BE2C (cell line): Measurements from ENCODE around the gene HSPA1A.
A peak's percentile ranks its signal among the peaks of the same experiment; 100 is the strongest.
"Not testable (repeated sequence)": the region's sequence is repeated elsewhere in the genome, so short reads cannot be mapped to it uniquely, and the experiment has no call there.

Experiments
- DNase-seq: peaks from one replicate; pipeline ENCODE4 v3.0.0-alpha.2; 2020
- H3K27me3 ChIP-seq: fragments of 250-450 bp; sonication (Bioruptor Pico); 2 replicates; pipeline ENCODE4 v1.5.1; 2020; ENCODE audit warnings: mild to moderate bottlenecking
- H3K36me3 ChIP-seq: fragments of 250-450 bp; sonication (Bioruptor Pico); 2 replicates; pipeline ENCODE4 v1.5.1; 2020; ENCODE audit warnings: mild to moderate bottlenecking
- H3K4me1 ChIP-seq: fragments of 250-450 bp; sonication (Bioruptor Pico); 2 replicates; pipeline ENCODE4 v1.5.1; 2020
- H3K4me3 ChIP-seq: 2 replicates; pipeline ENCODE4 v1.5.1; 2011; ENCODE audit warnings: low read depth, low read length
- H3K9me3 ChIP-seq: fragments of 250-450 bp; sonication (Bioruptor Pico); 2 replicates; pipeline ENCODE4 v1.5.1; 2020
- CTCF ChIP-seq: IDR thresholded peaks from 2 replicates; pipeline ENCODE4 v1.5.1; 2012; ENCODE audit warnings: mild to moderate bottlenecking, low read depth, low read length

Gene HSPA1A

GRCh38 chr6:31834367-31835250, 19.3 kb downstream of the HSPA1A start:
- no peaks in the 10 kb centered on the region for H3K27me3 ChIP-seq
- no peaks in the 10 kb centered on the region for H3K9me3 ChIP-seq
- TF ChIP-seq CTCF, result no peak
- peak overlapping the region; percentile 100 for H3K4me3 ChIP-seq
- peaks cover 41% of the 10 kb centered on the region for H3K36me3 ChIP-seq
- DNase-seq, result peak; percentile 92
- no peaks in the 10 kb centered on the region for H3K4me1 ChIP-seq

- Histone ChIP-seq H3K4me1 (no peaks in the 10 kb centered on the region), H3K4me3 (peak overlapping the region; percentile 100), H3K27me3 (no peaks in the 10 kb centered on the region), H3K36me3 (peaks cover 48% of the 10 kb centered on the region), H3K9me3 (no peaks in the 10 kb centered on the region)
- no peak for DNase-seq
- TF ChIP-seq CTCF, result no peak
Observed at GRCh38 chr6:31836047-31836473, 20.7 kb downstream of the HSPA1A start.

- peaks cover 48% of the 10 kb centered on the region for H3K36me3 ChIP-seq
Observed at GRCh38 chr6:31836474-31837368, 21.4 kb downstream of the HSPA1A start.

GRCh38 chr6:31837369-31838113, 22.2 kb downstream of the HSPA1A start:
- Histone ChIP-seq H3K36me3 (peaks cover 48% of the 10 kb centered on the region), H3K4me3 (peak overlapping the region; percentile 100), H3K9me3 (no peaks in the 10 kb centered on the region), H3K27me3 (no peaks in the 10 kb centered on the region), H3K4me1 (no peaks in the 10 kb centered on the region)
- DNase-seq, result no peak
- TF ChIP-seq CTCF, result no peak

More at GRCh38 chr6:31836474-31837368, 21.4 kb downstream of the HSPA1A start:
- no peak for DNase-seq
- no peaks in the 10 kb centered on the region for H3K9me3 ChIP-seq
- no peaks in the 10 kb centered on the region for H3K4me1 ChIP-seq
- peak overlapping the region; percentile 100 for H3K4me3 ChIP-seq
- TF ChIP-seq CTCF, result no peak
- no peaks in the 10 kb centered on the region for H3K27me3 ChIP-seq

- not testable (repeated sequence) for H3K9me3 ChIP-seq, H3K27me3 ChIP-seq, H3K4me1 ChIP-seq, DNase-seq
- H3K36me3 ChIP-seq, result peaks cover 48% of the 10 kb centered on the region
- H3K4me3 ChIP-seq, result peak overlapping the region; percentile 100
Observed at GRCh38 chr6:31838114-31838553, 22.8 kb downstream of the HSPA1A start.

GRCh38 chr6:31838968-31839367, 23.6 kb downstream of the HSPA1A start:
- Histone ChIP-seq H3K4me1 (no peaks in the 10 kb centered on the region), H3K9me3 (no peaks in the 10 kb centered on the region), H3K27me3 (no peaks in the 10 kb centered on the region), H3K4me3 (no peak overlapping the region), H3K36me3 (peaks cover 48% of the 10 kb centered on the region)
- TF ChIP-seq CTCF, result no peak
- DNase-seq, result no peak

- H3K4me3 ChIP-seq, H3K4me1 ChIP-seq, DNase-seq, H3K27me3 ChIP-seq, H3K9me3 ChIP-seq: not testable (repeated sequence)
- peaks cover 48% of the 10 kb centered on the region for H3K36me3 ChIP-seq
Observed at GRCh38 chr6:31839779-31840126, 24.4 kb downstream of the HSPA1A start.
